Ascending aorta (tissue), 2 donors: Measurements from ENCODE around the gene GM2A. TPM values are rescaled to one million over a fixed set of nuclear protein-coding genes. Genes with fewer than 3 reads are reported as not detected.
"Not testable (repeated sequence)": the region's sequence is repeated elsewhere in the genome, so short reads cannot be mapped to it uniquely, and the experiment has no call there.

ENCODE experiments used
- DNase-seq, 2 donors: peaks; one replicate each; pipeline ENCODE4 v3.0.0-alpha.2; 2019; ENCODE audit warnings: low spot score in 2 of 2
- H3K27ac ChIP-seq, 2 donors: fragments of 200-600 bp; sonication (generic); one replicate each; pipeline ENCODE4 v1.5.1; 2016 to 2017; ENCODE audit warnings: mild to moderate bottlenecking in 1 of 2
- H3K27me3 ChIP-seq: fragments of 200-600 bp; sonication (generic); one replicate; pipeline ENCODE4 v1.5.1; 2017
- H3K36me3 ChIP-seq, 2 donors: fragments of 200-600 bp; sonication (generic); one replicate each; pipeline ENCODE4 v1.5.1; 2016
- H3K4me1 ChIP-seq, 2 donors: fragments of 200-600 bp; sonication (generic); one replicate each; pipeline ENCODE4 v1.5.1; 2016 to 2017; ENCODE audit warnings: mild to moderate bottlenecking in 1 of 2
- H3K4me3 ChIP-seq, 2 donors: fragments of 200-600 bp; sonication (generic); one replicate each; pipeline ENCODE4 v1.5.1; 2016 to 2017; ENCODE audit warnings: mild to moderate bottlenecking in 1 of 2
- H3K9me3 ChIP-seq, 2 donors: fragments of 200-600 bp; sonication (generic); one replicate each; pipeline ENCODE4 v1.5.1; 2016
- CTCF ChIP-seq, 3 experiments: fragments of 200-600 bp in 2 of 3; fragments of 450-650 bp in 1 of 3; sonication (generic) in 2 of 3; IDR thresholded peaks; one replicate each; pipeline ENCODE4 v1.5.1; 2016 to 2019; ENCODE audit warnings: antibody characterized with exemption in 3 of 3, mild to moderate bottlenecking in 1 of 3, moderate library complexity in 1 of 3
- intact Hi-C: fragments of 100-400 bp; cut with DNase I; formaldehyde crosslinking; loops from one replicate; pipeline ENCODE4 v1.15.1; 2023
- total RNA-seq: library from RNA; depleted of rRNA; stranded (reverse); fragments of >200 nt; gene quantifications from one replicate; pipeline ENCODE4 v1.1.0, GENCODE V29; 2016

Gene GM2A
- total RNA-seq, 1 donor from 2014 or later, result 15.0 TPM

- H3K36me3 ChIP-seq, result no peaks in the 10 kb centered on the region
- intact Hi-C loops, result no loop called here
- no peak overlapping the region for H3K4me3 ChIP-seq
These were observed 24.0 kb upstream of the GM2A start for GRCh38 chr5:151228986-151229385.

GRCh38 chr5:151230048-151230680 is 22.8 kb upstream of the GM2A start:
- TF ChIP-seq CTCF (IDR thresholded peaks at IDR 0.05), result no peak
- Histone ChIP-seq H3K27me3 (no peaks in the 10 kb centered on the region), H3K4me1 (no peaks in the 10 kb centered on the region), H3K36me3 (no peaks in the 10 kb centered on the region), H3K4me3 (no peak overlapping the region), H3K27ac (no peak overlapping the region), H3K9me3 (no peaks in the 10 kb centered on the region)
- intact Hi-C loops, result no loop called here
- DNase-seq, result no peak

More at GRCh38 chr5:151228986-151229385, 24.0 kb upstream of the GM2A start:
- Histone ChIP-seq H3K4me1 (peaks cover 0 to 7% of the 10 kb centered on the region in 2 donors), H3K9me3 (no peaks in the 10 kb centered on the region), H3K27ac (no peak overlapping the region), H3K27me3 (no peaks in the 10 kb centered on the region)
- TF ChIP-seq CTCF (IDR thresholded peaks at IDR 0.05), result no peak
- DNase-seq, result no peak

- Histone ChIP-seq H3K4me3 (no peak overlapping the region), H3K27ac (no peak overlapping the region), H3K27me3 (no peaks in the 10 kb centered on the region), H3K4me1 (no peaks in the 10 kb centered on the region), H3K9me3 (no peaks in the 10 kb centered on the region), H3K36me3 (no peaks in the 10 kb centered on the region)
- intact Hi-C loops, result no loop called here
- TF ChIP-seq CTCF (IDR thresholded peaks at IDR 0.05), result no peak
- DNase-seq, result no peak
These were observed 21.6 kb upstream of the GM2A start for GRCh38 chr5:151231359-151231758.

DNA sequence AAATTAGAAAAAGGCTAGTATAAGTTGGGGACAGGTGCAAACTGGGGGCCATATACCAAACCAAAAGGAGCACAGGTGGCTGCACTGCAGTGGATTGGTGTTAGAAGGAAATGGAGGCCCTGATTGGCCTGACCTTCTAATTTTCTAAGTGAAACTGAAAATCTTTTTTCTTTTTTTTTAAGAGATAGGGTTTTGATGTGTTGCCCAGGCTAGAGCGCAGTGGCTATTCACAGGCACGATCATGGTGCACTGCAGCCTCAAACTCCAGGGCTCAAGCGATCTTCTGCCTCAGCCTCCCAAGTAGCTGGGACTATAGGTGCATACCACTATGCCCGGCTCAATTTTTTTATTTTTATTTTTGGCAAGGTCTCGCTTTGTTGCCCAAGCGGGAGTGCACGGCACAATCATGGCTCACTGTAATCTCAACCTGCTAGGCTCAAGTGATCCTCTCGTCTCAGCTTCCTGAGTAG is 19.3 kb upstream of the GM2A start:
- Histone ChIP-seq H3K4me3 (no peak overlapping the region), H3K9me3 (no peaks in the 10 kb centered on the region), H3K27me3 (no peaks in the 10 kb centered on the region), H3K27ac (no peak overlapping the region), H3K36me3 (no peaks in the 10 kb centered on the region), H3K4me1 (peaks cover 0 to 4% of the 10 kb centered on the region in 2 donors)
- TF ChIP-seq CTCF (IDR thresholded peaks at IDR 0.05), result no peak
- DNase-seq, result no peak
- intact Hi-C loops, result no loop called here

DNA sequence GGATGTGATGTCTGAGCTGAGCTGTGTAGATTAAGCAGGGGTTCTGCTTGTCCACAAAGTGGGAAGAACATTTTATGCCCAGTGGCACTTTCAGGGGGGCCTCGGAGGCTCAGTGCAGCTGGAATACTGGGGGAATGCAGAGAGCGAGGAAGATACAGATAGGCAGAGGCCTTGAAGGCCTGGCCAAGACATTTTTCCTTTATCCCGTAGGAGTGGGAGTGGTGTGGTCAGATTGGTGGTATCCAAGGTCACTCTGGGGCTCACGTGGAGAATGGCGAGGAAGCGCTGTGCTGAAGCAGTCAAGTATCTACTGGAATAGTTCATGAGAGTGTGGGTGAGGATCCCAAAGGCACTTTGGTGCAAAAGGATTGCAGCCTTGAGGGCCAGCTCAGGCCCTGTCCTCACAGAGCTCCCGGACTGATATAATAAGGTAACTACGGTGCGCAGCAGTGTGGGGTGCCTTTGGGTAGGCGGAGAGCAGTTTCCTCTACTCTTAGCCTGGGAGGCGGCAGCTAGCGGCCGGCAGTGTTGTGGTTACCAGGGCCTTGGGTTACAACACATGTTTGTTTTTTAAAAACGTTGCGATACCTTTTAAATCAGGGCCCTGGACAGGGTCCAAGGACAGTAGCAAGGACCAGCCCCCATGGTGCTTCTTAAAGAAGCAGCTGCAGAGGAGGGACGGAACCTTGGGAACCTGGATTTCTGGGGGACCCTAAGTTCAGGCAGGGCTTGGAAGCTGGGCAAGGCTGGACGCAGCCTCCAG is 18.3 kb upstream of the GM2A start:
- peak overlapping the region in 1 of 2 donors; percentile 4 for H3K27ac ChIP-seq
- intact Hi-C loops, result loop anchor here (5.0 kb wide), 1 partner anchor 67 kb away; no protein-coding TSS in a partner anchor
- H3K27me3 ChIP-seq, result no peaks in the 10 kb centered on the region
- TF ChIP-seq CTCF (IDR thresholded peaks at IDR 0.05), result no peak
- H3K4me1 ChIP-seq, result peaks cover 0 to 4% of the 10 kb centered on the region in 2 donors
- no peaks in the 10 kb centered on the region for H3K36me3 ChIP-seq
- peak in 1 of 2 donors; percentile 82 for DNase-seq
- no peaks in the 10 kb centered on the region for H3K9me3 ChIP-seq
- H3K4me3 ChIP-seq, result no peak overlapping the region

DNA sequence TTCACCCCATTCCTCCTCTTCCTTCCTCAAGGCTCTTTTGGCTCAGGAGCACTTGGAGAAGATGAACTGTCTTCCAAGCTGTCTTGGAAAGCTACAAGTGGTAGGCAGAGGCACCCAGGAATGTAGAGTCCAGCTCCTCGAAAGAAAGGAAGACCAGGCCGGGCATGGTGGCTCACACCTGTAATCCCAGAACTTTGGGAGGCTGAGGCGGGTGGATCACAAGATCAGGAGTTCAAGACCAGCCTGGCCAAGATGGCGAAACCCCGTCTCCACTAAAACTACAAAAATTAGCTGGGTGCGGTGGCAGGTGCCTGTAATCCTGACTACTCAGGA is 17.8 kb upstream of the GM2A start:
- H3K36me3 ChIP-seq, H3K27me3 ChIP-seq, H3K4me3 ChIP-seq, H3K4me1 ChIP-seq, DNase-seq, H3K9me3 ChIP-seq, H3K27ac ChIP-seq: not testable (repeated sequence)
- intact Hi-C loops, result loop anchor here (5.0 kb wide), 1 partner anchor 68 kb away; no protein-coding TSS in a partner anchor
